GM23248 (cell line): ENCODE data around the gene FAM193B. TPM values are rescaled to one million over a fixed set of nuclear protein-coding genes. Genes with fewer than 3 reads are reported as not detected.

Experiments used
- DNase-seq: peaks from one replicate; pipeline ENCODE4 v3.0.0-alpha.2; 2015
- H2AFZ ChIP-seq: fragments of 200-600 bp; sonication (generic); 2 replicates; pipeline ENCODE4 v1.6.1; 2016; ENCODE audit warnings: antibody characterized with exemption
- H3F3A ChIP-seq: fragments of 200-600 bp; sonication (generic); 2 replicates; pipeline ENCODE4 v1.6.1; 2016; ENCODE audit warnings: mild to moderate bottlenecking, antibody characterized with exemption, mixed run types; ENCODE audit not compliant: insufficient read depth
- H3K27ac ChIP-seq: fragments of 200-600 bp; sonication (generic); 2 replicates; pipeline ENCODE4 v1.5.1; 2016; ENCODE audit warnings: mild to moderate bottlenecking
- H3K27me3 ChIP-seq: fragments of 200-600 bp; sonication (generic); replicated peaks from 2 replicates; pipeline ENCODE4 v1.6.1; 2016; ENCODE audit warnings: mild to moderate bottlenecking; ENCODE audit not compliant: insufficient read depth
- H3K36me3 ChIP-seq: fragments of 200-600 bp; sonication (generic); 2 replicates; pipeline ENCODE4 v1.6.1; 2016; ENCODE audit warnings: low read depth, mild to moderate bottlenecking
- H3K4me1 ChIP-seq: fragments of 200-600 bp; sonication (generic); 2 replicates; pipeline ENCODE4 v1.6.1; 2016; ENCODE audit warnings: mild to moderate bottlenecking; ENCODE audit not compliant: insufficient read depth
- H3K4me2 ChIP-seq: fragments of 200-600 bp; sonication (generic); one replicate; pipeline ENCODE4 v1.6.1; 2016; ENCODE audit warnings: mild to moderate bottlenecking; ENCODE audit not compliant: unreplicated experiment
- H3K4me3 ChIP-seq: fragments of 200-600 bp; sonication (generic); 2 replicates; pipeline ENCODE4 v1.5.1; 2016; ENCODE audit warnings: mild to moderate bottlenecking
- H3K79me2 ChIP-seq: fragments of 200-600 bp; sonication (generic); 2 replicates; pipeline ENCODE4 v1.6.1; 2016; ENCODE audit warnings: mild to moderate bottlenecking; ENCODE audit not compliant: insufficient read depth
- H3K9ac ChIP-seq: fragments of 200-600 bp; sonication (generic); 2 replicates; pipeline ENCODE4 v1.6.1; 2016; ENCODE audit warnings: mild to moderate bottlenecking
- H3K9me2 ChIP-seq: fragments of 200-600 bp; sonication (generic); 2 replicates; pipeline ENCODE4 v1.6.1; 2016; ENCODE audit warnings: mixed run types, mild to moderate bottlenecking, moderate library complexity; ENCODE audit not compliant: insufficient read depth
- H3K9me3 ChIP-seq: fragments of 200-600 bp; sonication (generic); one replicate; pipeline ENCODE4 v1.6.1; 2017; ENCODE audit warnings: low read depth
- H4K20me1 ChIP-seq: fragments of 200-600 bp; sonication (generic); 2 replicates; pipeline ENCODE4 v1.6.0; 2016; ENCODE audit not compliant: insufficient read depth
- EZH2 ChIP-seq: fragments of 200-600 bp; sonication (generic); IDR thresholded peaks from 2 replicates; pipeline ENCODE4 v1.6.1; 2018; ENCODE audit warnings: antibody characterized with exemption, mild to moderate bottlenecking; ENCODE audit not compliant: insufficient read depth, poor library complexity, severe bottlenecking
- EZH2phosphoT487 ChIP-seq: fragments of 200-600 bp; sonication (generic); IDR thresholded peaks from 2 replicates; pipeline ENCODE4 v1.6.1; 2018; ENCODE audit warnings: antibody characterized with exemption, moderate library complexity, mild to moderate bottlenecking, low read depth; ENCODE audit not compliant: insufficient read depth
- WGBS, 2 experiments: methylation state at CpG; one replicate each; pipeline ENCODE4 v1.1.6; 2015 to 2017; ENCODE audit warnings: low lambda C conversion rate in 2 of 2, low coverage in 1 of 2; ENCODE audit errors: missing lambda C conversion rate in 2 of 2; 5-methylcytosine and 5-hydroxymethylcytosine counted together
- in situ Hi-C: fragments of 300-500 bp; cut with MboI; formaldehyde crosslinking; loops from 2 replicates; pipeline ENCODE4 v1.15.0; 2020
- polyA plus RNA-seq: library from polyadenylated mRNA; unstranded; fragments of >200 nt; fragmentation: Nextera tagmentation; extraction: Ambion mirVana; gene quantifications from 2 replicates; pipeline ENCODE4 v1.2.1, GENCODE V29; 2016
- total RNA-seq: library from RNA; depleted of rRNA; stranded (reverse); fragments of >200 nt; shearing (Covaris generic); gene quantifications from 2 replicates; pipeline ENCODE4 v1.2.3, GENCODE V29; 2014

FAM193B gene
- total and polyA plus RNA-seq, 2 experiments from 2014 or later, result 8.0 to 21.9 TPM

DNA sequence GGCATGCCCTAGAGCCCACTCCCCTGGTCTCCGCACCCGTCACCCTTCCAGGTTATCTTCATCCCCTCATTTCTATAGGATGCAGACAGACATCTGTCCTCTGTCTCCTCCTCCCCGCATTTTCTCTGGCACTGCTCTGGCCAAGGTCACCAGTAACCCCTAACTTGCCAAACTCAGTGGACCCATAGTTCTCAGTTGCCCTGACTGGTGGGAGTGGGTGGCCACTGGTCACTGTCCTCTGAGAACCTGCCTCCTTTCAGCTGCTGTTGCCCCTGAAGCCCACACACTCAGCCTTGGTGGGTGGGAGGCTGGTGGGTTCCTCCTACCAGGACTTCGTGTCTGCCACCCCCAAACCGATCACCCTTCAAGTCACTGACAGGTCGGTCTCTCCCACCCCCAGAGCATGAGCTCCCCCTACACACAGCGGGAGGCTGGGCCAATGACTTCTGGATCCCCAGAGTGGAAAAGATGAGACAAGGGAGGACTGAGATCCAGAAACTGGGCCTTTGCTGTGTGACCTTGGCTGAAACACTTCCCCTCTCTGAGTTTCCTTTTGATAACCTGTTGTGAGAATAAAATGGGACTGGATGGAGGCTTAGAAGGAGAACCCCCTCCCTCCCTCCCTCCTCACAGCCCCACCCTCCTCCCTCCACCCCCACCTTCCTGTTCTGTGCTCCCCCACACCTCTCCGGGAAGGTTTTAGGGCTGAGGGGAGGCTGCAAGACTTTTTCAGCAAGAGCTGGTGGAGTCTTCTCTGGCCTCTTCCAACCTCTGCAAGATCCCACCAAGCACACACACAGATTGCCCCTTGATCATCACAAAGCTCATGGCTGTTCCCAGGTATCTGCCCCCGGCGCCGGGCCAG lies 78.6 kb downstream of the FAM193B start:
- TF ChIP-seq EZH2 (no peak), EZH2phosphoT487 (no peak)
- Histone ChIP-seq H3K9me3 (no peaks in the 10 kb centered on the region), H3K27ac (no peak overlapping the region), H4K20me1 (no peaks in the 10 kb centered on the region), H3K4me1 (peaks cover 33% of the 10 kb centered on the region), H2AFZ (no peak overlapping the region), H3F3A (peaks cover 56% of the 10 kb centered on the region), H3K36me3 (no peaks in the 10 kb centered on the region), H3K4me2 (no peak overlapping the region), H3K27me3 (no peaks in the 10 kb centered on the region), H3K9ac (no peak overlapping the region), H3K79me2 (peaks cover 21% of the 10 kb centered on the region), H3K4me3 (no peak overlapping the region), H3K9me2 (no peaks in the 10 kb centered on the region)
- DNase-seq, result peak; percentile 50
- 78 to 82% methylated on average over 11 of the region's 11 CpGs for WGBS, 2 experiments
- in situ Hi-C loops, result no loop called here

DNA sequence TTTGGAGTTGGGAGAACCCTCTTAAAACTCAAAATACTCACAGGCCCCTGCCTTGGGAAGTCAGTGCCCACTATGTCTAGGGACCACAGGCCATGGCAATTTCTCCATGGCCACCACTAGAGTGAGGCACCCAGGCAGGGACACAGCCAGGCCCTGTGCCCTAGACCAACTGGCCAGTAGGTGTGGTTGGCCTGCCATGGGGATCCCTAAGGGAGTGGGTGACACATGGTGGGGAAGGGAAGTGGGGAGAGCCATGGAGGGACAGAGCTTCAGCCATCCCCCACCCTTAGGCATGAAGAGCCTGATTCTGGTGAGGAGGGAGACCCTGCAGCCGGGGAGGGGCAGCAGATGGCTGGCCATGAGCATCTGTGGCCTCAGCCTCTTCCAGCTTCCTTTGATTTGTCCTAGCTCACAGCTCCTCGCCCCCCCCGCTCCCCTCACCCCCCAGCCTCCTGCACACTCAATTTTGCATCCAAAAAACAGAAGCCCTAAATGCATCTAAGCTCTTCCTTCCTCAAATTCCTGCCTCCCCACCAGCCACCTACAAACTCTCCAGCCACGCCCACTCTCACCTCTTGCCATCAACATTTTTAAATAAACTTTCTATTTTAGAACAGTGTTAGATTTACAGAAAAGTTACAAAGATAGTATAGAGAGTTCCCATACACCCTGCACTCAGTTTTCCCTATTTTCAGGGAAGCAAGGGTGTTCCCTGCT lies 79.4 kb downstream of the FAM193B start:
- no peak overlapping the region for H3K4me2 ChIP-seq
- in situ Hi-C loops, result no loop called here
- H3F3A ChIP-seq, result peaks cover 59% of the 10 kb centered on the region
- no peak overlapping the region for H3K27ac ChIP-seq
- peaks cover 29% of the 10 kb centered on the region for H3K79me2 ChIP-seq
- no peak overlapping the region for H3K4me3 ChIP-seq
- H3K27me3 ChIP-seq, result no peaks in the 10 kb centered on the region
- no peaks in the 10 kb centered on the region for H4K20me1 ChIP-seq
- DNase-seq, result peak; percentile 35
- no peaks in the 10 kb centered on the region for H3K9me2 ChIP-seq
- TF ChIP-seq EZH2phosphoT487 (no peak), EZH2 (no peak)
- H2AFZ ChIP-seq, result no peak overlapping the region
- peaks cover 35% of the 10 kb centered on the region for H3K4me1 ChIP-seq
- H3K9ac ChIP-seq, result no peak overlapping the region
- H3K9me3 ChIP-seq, result no peaks in the 10 kb centered on the region
- no peaks in the 10 kb centered on the region for H3K36me3 ChIP-seq
- 75 to 94% methylated on average over 3 to 4 of the region's 4 CpGs for WGBS, 2 experiments

DNA sequence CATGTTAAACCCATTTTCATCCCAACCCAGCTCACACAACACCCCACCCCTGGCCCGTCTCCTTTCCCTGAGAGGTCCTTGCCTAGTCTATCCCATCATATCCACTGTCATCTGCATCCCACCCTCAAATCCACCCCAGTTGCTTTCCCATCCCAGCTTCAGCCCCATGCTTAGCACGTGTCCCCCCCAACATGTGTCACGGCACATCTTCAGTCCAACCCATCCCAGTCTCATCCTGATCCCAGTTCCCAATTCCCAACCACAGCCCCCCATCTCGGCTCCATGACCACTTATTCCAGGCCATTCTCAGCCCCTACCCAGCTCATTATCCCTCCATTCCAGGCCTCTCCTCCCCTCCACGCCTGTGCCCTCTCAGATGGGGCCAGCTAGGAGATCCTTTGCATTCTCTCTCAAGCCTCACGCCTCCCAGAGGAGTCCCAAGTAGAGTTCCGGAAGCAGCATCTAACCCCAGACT lies 80.3 kb downstream of the FAM193B start:
- H3K4me1 ChIP-seq, result peaks cover 35% of the 10 kb centered on the region
- H3F3A ChIP-seq, result peaks cover 54% of the 10 kb centered on the region
- TF ChIP-seq EZH2 (no peak), EZH2phosphoT487 (no peak)
- H3K4me3 ChIP-seq, result no peak overlapping the region
- H3K4me2 ChIP-seq, result no peak overlapping the region
- in situ Hi-C loops, result no loop called here
- no peak overlapping the region for H2AFZ ChIP-seq
- 37 to 47% methylated on average over 7 of the region's 7 CpGs for WGBS, 2 experiments
- no peaks in the 10 kb centered on the region for H3K9me3 ChIP-seq
- no peaks in the 10 kb centered on the region; the same call in 1 of the 2 replicates for H4K20me1 ChIP-seq
- peaks cover 39% of the 10 kb centered on the region for H3K79me2 ChIP-seq
- H3K9ac ChIP-seq, result no peak overlapping the region
- no peaks in the 10 kb centered on the region for H3K36me3 ChIP-seq
- DNase-seq, result peak; percentile 38
- no peaks in the 10 kb centered on the region for H3K27me3 ChIP-seq
- H3K27ac ChIP-seq, result peak overlapping the region; percentile 14; the same call in 1 of the 2 replicates
- no peaks in the 10 kb centered on the region for H3K9me2 ChIP-seq

DNA sequence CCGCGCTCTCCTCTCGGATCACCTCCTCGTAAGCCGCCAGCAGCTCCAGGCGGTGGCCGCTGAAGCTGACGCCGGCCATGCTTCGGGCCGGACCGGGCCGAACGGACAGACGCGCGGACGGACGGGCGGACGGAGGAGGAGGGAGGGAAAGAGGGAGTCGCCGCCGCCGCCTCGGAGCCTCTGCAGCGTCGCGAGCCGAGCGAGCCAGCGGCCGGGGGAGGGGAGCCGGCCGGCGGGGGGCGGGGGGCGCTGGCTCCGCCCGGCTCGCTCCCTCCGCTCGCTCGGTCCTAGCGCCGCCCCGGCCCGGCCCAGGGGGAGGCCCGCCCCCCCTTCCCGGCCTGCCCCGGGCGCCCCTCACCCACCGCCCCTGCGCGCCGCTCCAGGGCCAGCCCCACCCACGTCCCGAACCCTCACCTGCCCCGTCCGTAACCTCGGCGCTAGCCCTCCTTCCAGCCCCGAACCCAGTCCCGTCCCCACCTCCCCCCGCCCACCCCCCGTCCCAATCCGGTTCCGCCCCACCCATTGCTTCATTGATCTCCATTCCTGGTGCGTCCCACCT lies 80.8 kb downstream of the FAM193B start, which contains the start of gene DBN1:
Gene DBN1 (minus strand): TSS at position 192 of the 559 bp plus-strand sequence. CDS start 113 bp downstream, at position 79.
- peak within 1 kb of the TSS; percentile 93 for H3K27ac ChIP-seq
- TF ChIP-seq EZH2 (no peak), EZH2phosphoT487 (no peak)
- DNase-seq, result peak; percentile 87
- in situ Hi-C loops, result no loop called here
- no peaks in the 10 kb centered on the region; the same call in 1 of the 2 replicates for H4K20me1 ChIP-seq
- H3K27me3 ChIP-seq, result no peaks in the 10 kb centered on the region
- H3K9ac ChIP-seq, result peak within 1 kb of the TSS; percentile 84
- peaks cover 44% of the 10 kb centered on the region for H3K79me2 ChIP-seq
- peak within 1 kb of the TSS; percentile 96 for H3K4me2 ChIP-seq
- H2AFZ ChIP-seq, result no peak within 1 kb of the TSS
- no peaks in the 10 kb centered on the region for H3K9me2 ChIP-seq
- H3K36me3 ChIP-seq, result no peaks in the 10 kb centered on the region
- H3K9me3 ChIP-seq, result no peaks in the 10 kb centered on the region
- peaks cover 49% of the 10 kb centered on the region for H3F3A ChIP-seq
- WGBS, 2 experiments, result 0 to 2% methylated on average over 1 to 28 of the region's 69 CpGs
- H3K4me3 ChIP-seq, result peak within 1 kb of the TSS; percentile 82
- peaks cover 37% of the 10 kb centered on the region for H3K4me1 ChIP-seq
